Measurements from ENCODE around the gene IFNL4. TPM values are rescaled to one million over a fixed set of nuclear protein-coding genes. Genes with fewer than 3 reads are reported as not detected.

IFNL4 gene
- total and polyA plus RNA-seq, 2 donors (not counting 1 experiment from before 2014, with no cell fraction given) = not detected

DNA sequence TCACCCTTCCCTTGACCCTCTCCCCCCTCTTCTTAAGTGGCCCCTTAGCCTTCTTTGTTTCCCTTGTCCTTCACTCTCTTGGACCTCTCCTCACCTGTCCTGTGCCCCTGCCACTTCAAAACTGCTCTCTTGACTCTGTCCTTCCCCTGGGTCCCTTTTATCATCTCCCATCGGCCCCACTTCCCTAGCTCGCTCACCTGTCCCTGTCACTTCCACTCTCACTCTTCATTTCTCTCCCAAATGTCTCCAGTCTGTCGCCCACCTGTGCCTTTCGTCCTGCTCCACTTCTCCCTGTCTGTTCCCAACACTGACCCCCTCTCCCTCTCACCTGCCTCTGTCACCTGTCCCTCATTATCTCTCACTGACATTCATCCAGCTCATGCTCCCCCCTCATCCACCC lies 48.2 kb upstream of the IFNL4 start:
- Mint-ChIP-seq H3K9me3 (ENCODE audit: insufficient read depth) (no peaks in the 10 kb centered on the region), H3K27ac (no peak overlapping the region), H3K4me3 (no peak overlapping the region), H3K27me3 (peaks cover 23% of the 10 kb centered on the region), H3K4me1 (no peaks in the 10 kb centered on the region)
- ATAC-seq (ENCODE audit: low read depth) (no peak), DNase-seq (no peak)
- Histone ChIP-seq H2AFZ (ENCODE audit: insufficient read depth, low read depth, low read length, poor library complexity, severe bottlenecking) (no peak overlapping the region), H3K27me3 (replicated peaks in 1 of 4; ENCODE audit: control extremely low read depth in 1 of 4, control insufficient read depth in 3 of 4, insufficient read depth in 4 of 4, low read length in 3 of 4) (peaks cover 0 to 5% (median 0%) of the 10 kb centered on the region in 4 experiments), H3K4me2 (replicated peaks; ENCODE audit: low read depth, low read length, poor library complexity, severe bottlenecking) (no peak overlapping the region), H3K9ac (ENCODE audit: low read length) (no peak overlapping the region), H3K4me3 (ENCODE audit: control extremely low read depth in 1 of 5, extremely low read depth in 1 of 5, insufficient read depth in 1 of 5, low read depth in 2 of 5, low read length in 4 of 5) (no peak overlapping the region), H4K20me1 (ENCODE audit: control insufficient read depth, insufficient read depth, low read length, poor library complexity, severe bottlenecking) (no peaks in the 10 kb centered on the region), H3K9me3 (ENCODE audit: control extremely low read depth in 1 of 3, control insufficient read depth in 2 of 3, insufficient read depth in 1 of 3, low read length in 2 of 3) (no peaks in the 10 kb centered on the region), H3K79me2 (ENCODE audit: control insufficient read depth, insufficient read depth, low read length) (no peaks in the 10 kb centered on the region), H3K36me3 (replicated peaks in 1 of 2; ENCODE audit: control extremely low read depth in 1 of 2, control insufficient read depth in 1 of 2, extremely low read depth in 1 of 2, insufficient read depth in 2 of 2, low read length in 1 of 2) (no peaks in the 10 kb centered on the region), H3K4me1 (ENCODE audit: control insufficient read depth in 2 of 2, insufficient read depth in 2 of 2, low read length in 2 of 2) (no peaks in the 10 kb centered on the region), H3K27ac (ENCODE audit: low read length in 2 of 2) (no peak overlapping the region)
- CTCF ChIA-PET = no interaction called here
- intact Hi-C loops (cut with micrococcal nuclease) = no loop called here
- WGBS (ENCODE audit: insufficient coverage) = 78% methylated on average over 4 of the region's 4 CpGs
- POLR2A ChIA-PET = no interaction called here
- TF ChIP-seq EZH2 (IDR thresholded peaks at IDR 0.05; ENCODE audit: borderline replicate concordance, insufficient read depth, low read depth, low read length, poor library complexity, severe bottlenecking) = no peak
- TF ChIP-seq, protein P1, sequence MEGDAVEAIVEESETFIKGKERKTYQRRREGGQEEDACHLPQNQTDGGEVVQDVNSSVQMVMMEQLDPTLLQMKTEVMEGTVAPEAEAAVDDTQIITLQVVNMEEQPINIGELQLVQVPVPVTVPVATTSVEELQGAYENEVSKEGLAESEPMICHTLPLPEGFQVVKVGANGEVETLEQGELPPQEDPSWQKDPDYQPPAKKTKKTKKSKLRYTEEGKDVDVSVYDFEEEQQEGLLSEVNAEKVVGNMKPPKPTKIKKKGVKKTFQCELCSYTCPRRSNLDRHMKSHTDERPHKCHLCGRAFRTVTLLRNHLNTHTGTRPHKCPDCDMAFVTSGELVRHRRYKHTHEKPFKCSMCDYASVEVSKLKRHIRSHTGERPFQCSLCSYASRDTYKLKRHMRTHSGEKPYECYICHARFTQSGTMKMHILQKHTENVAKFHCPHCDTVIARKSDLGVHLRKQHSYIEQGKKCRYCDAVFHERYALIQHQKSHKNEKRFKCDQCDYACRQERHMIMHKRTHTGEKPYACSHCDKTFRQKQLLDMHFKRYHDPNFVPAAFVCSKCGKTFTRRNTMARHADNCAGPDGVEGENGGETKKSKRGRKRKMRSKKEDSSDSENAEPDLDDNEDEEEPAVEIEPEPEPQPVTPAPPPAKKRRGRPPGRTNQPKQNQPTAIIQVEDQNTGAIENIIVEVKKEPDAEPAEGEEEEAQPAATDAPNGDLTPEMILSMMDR (IDR thresholded peaks at IDR 0.05) = no peak

- TF ChIP-seq, protein P1 (IDR thresholded peaks at IDR 0.05) = no peak
- no peak for TF ChIP-seq EZH2 (IDR thresholded peaks at IDR 0.05; ENCODE audit: borderline replicate concordance, insufficient read depth, low read depth, low read length, poor library complexity, severe bottlenecking)
- Histone ChIP-seq H4K20me1 (ENCODE audit: control insufficient read depth, insufficient read depth, low read length, poor library complexity, severe bottlenecking) (no peaks in the 10 kb centered on the region), H3K4me1 (ENCODE audit: control insufficient read depth in 2 of 2, insufficient read depth in 2 of 2, low read length in 2 of 2) (no peaks in the 10 kb centered on the region), H3K27ac (ENCODE audit: low read length in 2 of 2) (no peak within 1 kb of the TSS), H3K4me3 (ENCODE audit: control extremely low read depth in 1 of 5, extremely low read depth in 1 of 5, insufficient read depth in 1 of 5, low read depth in 2 of 5, low read length in 4 of 5) (no peak within 1 kb of the TSS), H3K9ac (ENCODE audit: low read length) (no peak within 1 kb of the TSS), H3K79me2 (ENCODE audit: control insufficient read depth, insufficient read depth, low read length) (no peaks in the 10 kb centered on the region), H3K27me3 (replicated peaks in 1 of 4; ENCODE audit: control extremely low read depth in 1 of 4, control insufficient read depth in 3 of 4, insufficient read depth in 4 of 4, low read length in 3 of 4) (peaks cover 0 to 6% (median under 1%) of the 10 kb centered on the region in 4 experiments), H3K4me2 (replicated peaks; ENCODE audit: low read depth, low read length, poor library complexity, severe bottlenecking) (no peak within 1 kb of the TSS), H3K9me3 (ENCODE audit: control extremely low read depth in 1 of 3, control insufficient read depth in 2 of 3, insufficient read depth in 1 of 3, low read length in 2 of 3) (no peaks in the 10 kb centered on the region), H2AFZ (ENCODE audit: insufficient read depth, low read depth, low read length, poor library complexity, severe bottlenecking) (no peak within 1 kb of the TSS), H3K36me3 (replicated peaks in 1 of 2; ENCODE audit: control extremely low read depth in 1 of 2, control insufficient read depth in 1 of 2, extremely low read depth in 1 of 2, insufficient read depth in 2 of 2, low read length in 1 of 2) (no peaks in the 10 kb centered on the region)
- intact Hi-C loops (cut with micrococcal nuclease) = no loop called here
- 91% methylated on average over 11 of the region's 11 CpGs for WGBS (ENCODE audit: insufficient coverage)
- POLR2A ChIA-PET = no interaction called here
- H3K4me1 Mint-ChIP-seq = no peaks in the 10 kb centered on the region
- H3K27me3 Mint-ChIP-seq = peaks cover 27% of the 10 kb centered on the region
- ATAC-seq (ENCODE audit: low read depth) (no peak), DNase-seq (no peak)
- no peak within 1 kb of the TSS for H3K27ac Mint-ChIP-seq
- CTCF ChIA-PET = no interaction called here
- no peaks in the 10 kb centered on the region for H3K9me3 Mint-ChIP-seq (ENCODE audit: insufficient read depth)
- no peak within 1 kb of the TSS for H3K4me3 Mint-ChIP-seq
Observed at GRCh38 chr19:39296055-39296645, 47.5 kb upstream of the IFNL4 start, which contains the start of gene IFNL1. IFNL1 (plus strand) TSS chr19:39296407; CDS start chr19:39296422, 15 bp downstream.
